Measurements from ENCODE around the gene FRMPD1.

DNA sequence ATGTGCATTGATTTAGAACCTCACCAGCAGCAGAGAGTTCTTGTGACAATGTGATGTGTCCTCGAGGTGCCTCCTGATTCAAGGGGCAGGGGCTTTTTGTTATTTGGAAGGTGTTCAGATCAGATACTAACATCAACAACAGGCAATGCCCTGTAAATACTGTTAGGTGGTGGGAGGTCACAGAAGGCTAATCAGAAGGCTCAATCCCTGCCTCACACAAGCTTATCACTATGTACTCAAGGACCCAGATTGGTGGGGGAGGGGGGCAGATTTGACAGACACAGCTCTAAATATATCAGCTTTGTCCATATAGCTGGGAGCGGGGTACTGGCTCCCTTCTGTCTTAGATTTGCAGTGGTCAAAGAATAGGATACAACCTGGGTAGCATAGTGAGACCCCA lies 2.6 kb downstream of the FRMPD1 start:
- TF ChIP-seq, protein P1, sequence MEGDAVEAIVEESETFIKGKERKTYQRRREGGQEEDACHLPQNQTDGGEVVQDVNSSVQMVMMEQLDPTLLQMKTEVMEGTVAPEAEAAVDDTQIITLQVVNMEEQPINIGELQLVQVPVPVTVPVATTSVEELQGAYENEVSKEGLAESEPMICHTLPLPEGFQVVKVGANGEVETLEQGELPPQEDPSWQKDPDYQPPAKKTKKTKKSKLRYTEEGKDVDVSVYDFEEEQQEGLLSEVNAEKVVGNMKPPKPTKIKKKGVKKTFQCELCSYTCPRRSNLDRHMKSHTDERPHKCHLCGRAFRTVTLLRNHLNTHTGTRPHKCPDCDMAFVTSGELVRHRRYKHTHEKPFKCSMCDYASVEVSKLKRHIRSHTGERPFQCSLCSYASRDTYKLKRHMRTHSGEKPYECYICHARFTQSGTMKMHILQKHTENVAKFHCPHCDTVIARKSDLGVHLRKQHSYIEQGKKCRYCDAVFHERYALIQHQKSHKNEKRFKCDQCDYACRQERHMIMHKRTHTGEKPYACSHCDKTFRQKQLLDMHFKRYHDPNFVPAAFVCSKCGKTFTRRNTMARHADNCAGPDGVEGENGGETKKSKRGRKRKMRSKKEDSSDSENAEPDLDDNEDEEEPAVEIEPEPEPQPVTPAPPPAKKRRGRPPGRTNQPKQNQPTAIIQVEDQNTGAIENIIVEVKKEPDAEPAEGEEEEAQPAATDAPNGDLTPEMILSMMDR (IDR thresholded peaks at IDR 0.05) = no peak
- TF ChIP-seq ZFX (IDR thresholded peaks at IDR 0.05; ENCODE audit: borderline replicate concordance) = no peak

Measured in 22Rv1 (cell line).